Neural progenitor cell (in vitro differentiated cells): Measurements from ENCODE around the gene IL36B.

Experiments used
- EZH2phosphoT487 ChIP-seq: fragments of 200-600 bp; sonication (generic); IDR thresholded peaks from 2 replicates; pipeline ENCODE4 v1.6.1; 2017; ENCODE audit warnings: antibody characterized with exemption
- TF ChIP-seq, protein P1 (sequence below): fragments of 200-600 bp; sonication (generic); IDR thresholded peaks from 2 replicates; pipeline ENCODE4 v1.5.1; 2017; ENCODE audit warnings: antibody characterized with exemption, mild to moderate bottlenecking

DNA sequence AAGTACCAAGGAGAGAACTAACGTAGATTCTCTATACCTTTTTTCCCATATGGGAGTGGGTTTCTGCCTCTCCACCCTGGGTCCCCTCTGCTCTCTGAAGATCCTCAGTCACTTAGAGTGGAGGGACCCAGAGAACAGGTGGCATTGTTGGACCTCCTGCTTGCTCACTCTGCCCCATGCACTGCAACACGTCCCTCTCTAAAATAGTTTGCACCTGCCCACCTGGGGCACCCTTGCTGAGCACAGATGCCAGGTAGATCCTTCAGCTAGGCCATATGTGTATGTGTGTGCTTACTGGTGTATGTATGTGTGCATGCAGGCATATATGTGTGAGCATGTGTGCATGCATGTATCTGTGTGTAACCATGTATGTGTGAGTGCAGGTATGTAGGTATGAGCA lies 8.6 kb upstream of the IL36B start:
- TF ChIP-seq EZH2phosphoT487: no peak
- TF ChIP-seq, protein P1, sequence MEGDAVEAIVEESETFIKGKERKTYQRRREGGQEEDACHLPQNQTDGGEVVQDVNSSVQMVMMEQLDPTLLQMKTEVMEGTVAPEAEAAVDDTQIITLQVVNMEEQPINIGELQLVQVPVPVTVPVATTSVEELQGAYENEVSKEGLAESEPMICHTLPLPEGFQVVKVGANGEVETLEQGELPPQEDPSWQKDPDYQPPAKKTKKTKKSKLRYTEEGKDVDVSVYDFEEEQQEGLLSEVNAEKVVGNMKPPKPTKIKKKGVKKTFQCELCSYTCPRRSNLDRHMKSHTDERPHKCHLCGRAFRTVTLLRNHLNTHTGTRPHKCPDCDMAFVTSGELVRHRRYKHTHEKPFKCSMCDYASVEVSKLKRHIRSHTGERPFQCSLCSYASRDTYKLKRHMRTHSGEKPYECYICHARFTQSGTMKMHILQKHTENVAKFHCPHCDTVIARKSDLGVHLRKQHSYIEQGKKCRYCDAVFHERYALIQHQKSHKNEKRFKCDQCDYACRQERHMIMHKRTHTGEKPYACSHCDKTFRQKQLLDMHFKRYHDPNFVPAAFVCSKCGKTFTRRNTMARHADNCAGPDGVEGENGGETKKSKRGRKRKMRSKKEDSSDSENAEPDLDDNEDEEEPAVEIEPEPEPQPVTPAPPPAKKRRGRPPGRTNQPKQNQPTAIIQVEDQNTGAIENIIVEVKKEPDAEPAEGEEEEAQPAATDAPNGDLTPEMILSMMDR: no peak
